ENCODE results near the gene PPP2R5B. TPM values are rescaled to one million over a fixed set of nuclear protein-coding genes. Genes with fewer than 3 reads are reported as not detected.

PPP2R5B gene
- total and polyA plus RNA-seq, 9 of the 15 experiments (the other 6 are each of a cell fraction or from before 2014, with no cell fraction given): 0.10 to 7.8 (median 3.3) TPM

DNA sequence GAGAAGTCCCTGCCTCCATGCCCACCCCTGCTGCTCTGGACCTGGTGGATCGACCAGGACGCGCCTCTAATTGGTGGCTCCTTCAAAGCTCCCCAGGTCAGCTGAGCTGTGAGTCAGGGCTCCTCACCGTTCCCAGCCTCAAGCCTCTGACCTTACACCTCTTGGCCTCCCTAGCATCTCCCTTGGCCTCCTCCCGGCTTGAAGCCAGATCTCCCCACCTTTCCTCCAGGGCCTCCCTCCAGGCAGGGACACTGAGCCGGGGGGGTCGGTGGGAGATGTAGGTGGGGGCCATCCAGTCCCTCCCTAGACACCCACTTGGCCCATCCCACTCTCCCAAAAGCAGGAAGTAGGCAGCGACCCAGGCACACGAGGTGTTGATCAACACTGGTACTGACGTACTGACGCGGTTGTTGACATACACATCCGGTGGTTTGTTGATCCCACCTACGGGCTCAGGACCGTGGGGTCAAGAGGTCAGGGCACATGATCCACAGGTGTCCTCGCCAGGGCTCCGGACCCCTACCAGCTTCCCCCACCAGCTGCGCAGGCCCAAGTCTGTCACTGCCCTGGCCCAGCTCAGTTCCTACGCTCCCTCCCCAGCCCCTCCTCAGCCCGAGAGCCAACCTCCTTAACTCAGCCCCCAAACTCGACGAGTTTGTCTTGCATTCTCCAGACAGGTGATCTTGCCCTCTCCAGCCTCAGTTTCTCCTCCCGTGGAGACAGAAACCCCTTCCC lies 8.3 kb upstream of the PPP2R5B start (continued):
- TF ChIP-seq CHCHD3 (CRISPR knock-in tag; IDR thresholded peaks at IDR 0.05): no peak
- TF ChIP-seq FOSL1 (tag; conservative IDR thresholded peaks at IDR 0.05): peak; percentile 59
- no peak for TF ChIP-seq ATF7 (IDR thresholded peaks at IDR 0.05)
- TF ChIP-seq, protein P1, sequence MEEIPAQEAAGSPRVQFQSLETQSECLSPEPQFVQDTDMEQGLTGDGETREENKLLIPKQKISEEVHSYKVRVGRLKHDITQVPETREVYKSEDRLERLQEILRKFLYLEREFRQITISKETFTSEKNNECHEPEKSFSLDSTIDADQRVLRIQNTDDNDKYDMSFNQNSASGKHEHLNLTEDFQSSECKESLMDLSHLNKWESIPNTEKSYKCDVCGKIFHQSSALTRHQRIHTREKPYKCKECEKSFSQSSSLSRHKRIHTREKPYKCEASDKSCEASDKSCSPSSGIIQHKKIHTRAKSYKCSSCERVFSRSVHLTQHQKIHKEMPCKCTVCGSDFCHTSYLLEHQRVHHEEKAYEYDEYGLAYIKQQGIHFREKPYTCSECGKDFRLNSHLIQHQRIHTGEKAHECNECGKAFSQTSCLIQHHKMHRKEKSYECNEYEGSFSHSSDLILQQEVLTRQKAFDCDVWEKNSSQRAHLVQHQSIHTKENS (CRISPR knock-in tag; IDR thresholded peaks at IDR 0.05): no peak
- TF ChIP-seq SAP30 (IDR thresholded peaks at IDR 0.05; ENCODE audit: borderline replicate concordance, insufficient read depth, low read depth, low read length, poor library complexity, severe bottlenecking): no peak
- TF ChIP-seq, protein P2, sequence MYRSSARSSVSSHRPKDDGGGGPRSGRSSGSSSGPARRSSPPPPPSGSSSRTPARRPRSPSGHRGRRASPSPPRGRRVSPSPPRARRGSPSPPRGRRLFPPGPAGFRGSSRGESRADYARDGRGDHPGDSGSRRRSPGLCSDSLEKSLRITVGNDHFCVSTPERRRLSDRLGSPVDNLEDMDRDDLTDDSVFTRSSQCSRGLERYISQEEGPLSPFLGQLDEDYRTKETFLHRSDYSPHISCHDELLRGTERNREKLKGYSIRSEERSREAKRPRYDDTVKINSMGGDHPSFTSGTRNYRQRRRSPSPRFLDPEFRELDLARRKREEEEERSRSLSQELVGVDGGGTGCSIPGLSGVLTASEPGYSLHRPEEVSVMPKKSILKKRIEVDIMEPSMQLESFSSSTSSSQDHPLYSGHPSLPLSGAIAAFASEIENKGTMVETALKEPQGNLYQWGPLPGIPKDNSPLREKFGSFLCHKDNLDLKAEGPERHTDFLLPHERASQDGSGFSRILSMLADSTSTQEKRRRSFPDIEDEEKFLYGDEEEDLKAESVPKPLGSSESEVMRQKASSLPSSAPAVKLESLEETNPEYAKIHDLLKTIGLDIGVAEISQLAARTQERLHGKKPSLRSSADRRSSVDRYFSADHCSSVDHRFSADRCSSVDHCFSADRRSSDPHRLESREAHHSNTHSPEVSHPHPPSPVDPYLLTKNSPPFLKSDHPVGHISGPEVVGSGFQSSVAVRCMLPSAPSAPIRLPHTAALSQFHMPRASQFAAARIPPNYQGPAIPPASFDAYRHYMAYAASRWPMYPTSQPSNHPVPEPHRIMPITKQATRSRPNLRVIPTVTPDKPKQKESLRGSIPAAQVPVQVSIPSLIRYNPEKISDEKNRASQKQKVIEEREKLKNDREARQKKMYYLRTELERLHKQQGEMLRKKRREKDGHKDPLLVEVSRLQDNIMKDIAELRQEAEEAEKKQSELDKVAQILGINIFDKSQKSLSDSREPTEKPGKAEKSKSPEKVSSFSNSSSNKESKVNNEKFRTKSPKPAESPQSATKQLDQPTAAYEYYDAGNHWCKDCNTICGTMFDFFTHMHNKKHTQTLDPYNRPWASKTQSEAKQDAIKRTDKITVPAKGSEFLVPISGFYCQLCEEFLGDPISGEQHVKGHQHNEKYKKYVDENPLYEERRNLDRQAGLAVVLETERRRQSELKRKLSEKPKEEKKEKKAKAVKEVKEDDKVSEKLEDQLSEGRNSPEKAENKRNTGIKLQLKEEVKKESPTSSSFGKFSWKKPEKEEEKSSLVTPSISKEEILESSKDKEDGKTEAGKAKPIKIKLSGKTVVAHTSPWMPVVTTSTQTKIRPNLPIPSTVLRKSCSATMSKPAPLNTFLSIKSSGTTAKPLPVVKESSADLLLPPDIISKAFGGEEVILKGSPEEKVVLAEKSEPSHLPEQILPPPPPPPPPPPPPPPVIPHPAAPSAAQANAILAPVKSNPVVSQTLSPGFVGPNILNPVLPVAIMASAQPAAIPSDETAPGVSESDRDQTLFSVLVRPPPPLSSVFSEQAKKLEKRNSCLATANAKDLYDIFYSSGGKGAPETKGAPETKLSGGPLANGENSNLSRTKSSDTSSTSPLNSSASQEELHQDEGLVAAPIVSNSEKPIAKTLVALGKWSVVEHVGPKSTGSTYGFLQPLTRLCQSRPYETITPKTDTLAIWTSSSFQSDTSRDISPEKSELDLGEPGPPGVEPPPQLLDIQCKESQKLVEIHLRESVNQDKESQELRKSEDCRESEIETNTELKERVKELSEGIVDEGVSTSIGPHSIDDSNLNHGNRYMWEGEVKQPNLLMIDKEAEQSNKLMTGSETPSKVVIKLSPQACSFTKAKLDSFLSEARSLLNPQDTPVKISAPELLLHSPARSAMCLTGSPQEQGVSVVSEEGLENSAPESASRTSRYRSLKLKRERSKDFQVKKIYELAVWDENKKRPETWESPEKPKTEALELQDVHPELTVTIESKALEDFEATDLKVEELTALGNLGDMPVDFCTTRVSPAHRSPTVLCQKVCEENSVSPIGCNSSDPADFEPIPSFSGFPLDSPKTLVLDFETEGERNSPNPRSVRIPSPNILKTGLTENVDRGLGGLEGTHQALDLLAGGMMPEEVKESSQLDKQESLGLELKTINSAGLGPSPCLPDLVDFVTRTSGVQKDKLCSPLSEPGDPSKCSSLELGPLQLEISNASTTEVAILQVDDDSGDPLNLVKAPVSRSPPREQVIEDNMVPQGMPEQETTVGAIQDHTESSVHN (IDR thresholded peaks at IDR 0.05; ENCODE audit: borderline replicate concordance in 1 of 2, low read depth in 1 of 2): no peak
- TF ChIP-seq, protein P3, sequence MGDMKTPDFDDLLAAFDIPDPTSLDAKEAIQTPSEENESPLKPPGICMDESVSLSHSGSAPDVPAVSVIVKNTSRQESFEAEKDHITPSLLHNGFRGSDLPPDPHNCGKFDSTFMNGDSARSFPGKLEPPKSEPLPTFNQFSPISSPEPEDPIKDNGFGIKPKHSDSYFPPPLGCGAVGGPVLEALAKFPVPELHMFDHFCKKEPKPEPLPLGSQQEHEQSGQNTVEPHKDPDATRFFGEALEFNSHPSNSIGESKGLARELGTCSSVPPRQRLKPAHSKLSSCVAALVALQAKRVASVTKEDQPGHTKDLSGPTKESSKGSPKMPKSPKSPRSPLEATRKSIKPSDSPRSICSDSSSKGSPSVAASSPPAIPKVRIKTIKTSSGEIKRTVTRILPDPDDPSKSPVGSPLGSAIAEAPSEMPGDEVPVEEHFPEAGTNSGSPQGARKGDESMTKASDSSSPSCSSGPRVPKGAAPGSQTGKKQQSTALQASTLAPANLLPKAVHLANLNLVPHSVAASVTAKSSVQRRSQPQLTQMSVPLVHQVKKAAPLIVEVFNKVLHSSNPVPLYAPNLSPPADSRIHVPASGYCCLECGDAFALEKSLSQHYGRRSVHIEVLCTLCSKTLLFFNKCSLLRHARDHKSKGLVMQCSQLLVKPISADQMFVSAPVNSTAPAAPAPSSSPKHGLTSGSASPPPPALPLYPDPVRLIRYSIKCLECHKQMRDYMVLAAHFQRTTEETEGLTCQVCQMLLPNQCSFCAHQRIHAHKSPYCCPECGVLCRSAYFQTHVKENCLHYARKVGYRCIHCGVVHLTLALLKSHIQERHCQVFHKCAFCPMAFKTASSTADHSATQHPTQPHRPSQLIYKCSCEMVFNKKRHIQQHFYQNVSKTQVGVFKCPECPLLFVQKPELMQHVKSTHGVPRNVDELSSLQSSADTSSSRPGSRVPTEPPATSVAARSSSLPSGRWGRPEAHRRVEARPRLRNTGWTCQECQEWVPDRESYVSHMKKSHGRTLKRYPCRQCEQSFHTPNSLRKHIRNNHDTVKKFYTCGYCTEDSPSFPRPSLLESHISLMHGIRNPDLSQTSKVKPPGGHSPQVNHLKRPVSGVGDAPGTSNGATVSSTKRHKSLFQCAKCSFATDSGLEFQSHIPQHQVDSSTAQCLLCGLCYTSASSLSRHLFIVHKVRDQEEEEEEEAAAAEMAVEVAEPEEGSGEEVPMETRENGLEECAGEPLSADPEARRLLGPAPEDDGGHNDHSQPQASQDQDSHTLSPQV (IDR thresholded peaks at IDR 0.05): peak; percentile 64; the same call in 1 of the 2 replicates
- TF ChIP-seq HDAC1 (IDR thresholded peaks at IDR 0.05): peak in 1 of 2 experiments; percentile 76; a peak in 2 of 4 replicates
- TF ChIP-seq, protein P4, sequence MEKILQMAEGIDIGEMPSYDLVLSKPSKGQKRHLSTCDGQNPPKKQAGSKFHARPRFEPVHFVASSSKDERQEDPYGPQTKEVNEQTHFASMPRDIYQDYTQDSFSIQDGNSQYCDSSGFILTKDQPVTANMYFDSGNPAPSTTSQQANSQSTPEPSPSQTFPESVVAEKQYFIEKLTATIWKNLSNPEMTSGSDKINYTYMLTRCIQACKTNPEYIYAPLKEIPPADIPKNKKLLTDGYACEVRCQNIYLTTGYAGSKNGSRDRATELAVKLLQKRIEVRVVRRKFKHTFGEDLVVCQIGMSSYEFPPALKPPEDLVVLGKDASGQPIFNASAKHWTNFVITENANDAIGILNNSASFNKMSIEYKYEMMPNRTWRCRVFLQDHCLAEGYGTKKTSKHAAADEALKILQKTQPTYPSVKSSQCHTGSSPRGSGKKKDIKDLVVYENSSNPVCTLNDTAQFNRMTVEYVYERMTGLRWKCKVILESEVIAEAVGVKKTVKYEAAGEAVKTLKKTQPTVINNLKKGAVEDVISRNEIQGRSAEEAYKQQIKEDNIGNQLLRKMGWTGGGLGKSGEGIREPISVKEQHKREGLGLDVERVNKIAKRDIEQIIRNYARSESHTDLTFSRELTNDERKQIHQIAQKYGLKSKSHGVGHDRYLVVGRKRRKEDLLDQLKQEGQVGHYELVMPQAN (IDR thresholded peaks at IDR 0.05; ENCODE audit: borderline replicate concordance): peak; percentile 65; the same call in 1 of the 2 replicates
- no peak for TF ChIP-seq ERF (CRISPR knock-in tag; IDR thresholded peaks at IDR 0.05)
